Astrocyte (in vitro differentiated cells and primary cell): ENCODE results near the gene TCF20. TPM values are rescaled to one million over a fixed set of nuclear protein-coding genes. Genes with fewer than 3 reads are reported as not detected.

ENCODE experiments used
- DNase-seq: peaks from one replicate; pipeline ENCODE4 v3.0.0-alpha.2; 2010; ENCODE audit warnings: low read depth
- FAIRE-seq: peaks from 2 replicates; lab custom pipeline; 2011; peaks lifted over from hg19 to GRCh38; lab: Jason Lieb, UNC
- H2AFZ ChIP-seq: 2 replicates; pipeline ENCODE4 v1.6.0; 2012; ENCODE audit warnings: low read depth, low read length, inconsistent platforms
- H3K27ac ChIP-seq: 2 replicates; pipeline ENCODE4 v1.5.1; 2011; ENCODE audit warnings: low read depth, low read length, inconsistent platforms
- H3K27me3 ChIP-seq: 2 replicates; pipeline ENCODE4 v1.6.0; 2011; ENCODE audit warnings: low read length, inconsistent platforms; ENCODE audit not compliant: insufficient read depth
- H3K36me3 ChIP-seq: 2 replicates; pipeline ENCODE4 v1.5.1; 2011; ENCODE audit warnings: low read length, inconsistent platforms; ENCODE audit not compliant: insufficient read depth
- H3K4me1 ChIP-seq: 2 replicates; pipeline ENCODE4 v1.5.1; 2011; ENCODE audit warnings: low read length, inconsistent platforms; ENCODE audit not compliant: insufficient read depth
- H3K4me2 ChIP-seq: 2 replicates; pipeline ENCODE4 v1.6.0; 2012; ENCODE audit warnings: low read length, inconsistent platforms
- H3K4me3 ChIP-seq: 2 replicates; pipeline ENCODE4 v1.5.1; 2011; ENCODE audit warnings: low read depth, mild to moderate bottlenecking, low read length, inconsistent platforms; ENCODE audit not compliant: insufficient read depth
- H3K79me2 ChIP-seq: 2 replicates; pipeline ENCODE4 v1.6.0; 2012; ENCODE audit warnings: mild to moderate bottlenecking, low read length, inconsistent platforms; ENCODE audit not compliant: insufficient read depth
- H3K9ac ChIP-seq: 2 replicates; pipeline ENCODE4 v1.6.0; 2012; ENCODE audit warnings: mild to moderate bottlenecking, low read length, inconsistent platforms
- H3K9me3 ChIP-seq: 2 replicates; pipeline ENCODE4 v1.5.1; 2012; ENCODE audit warnings: low read depth, mild to moderate bottlenecking, low read length, inconsistent platforms; ENCODE audit not compliant: insufficient read depth
- H4K20me1 ChIP-seq: 2 replicates; pipeline ENCODE4 v1.6.0; 2012; ENCODE audit warnings: low read length, inconsistent platforms; ENCODE audit not compliant: insufficient read depth
- H3K27ac Mint-ChIP-seq: one replicate; pipeline ENCODE4 v1.8.0; 2021; ENCODE audit warnings: mild to moderate bottlenecking, mixed read lengths; ENCODE audit not compliant: unreplicated experiment
- H3K27me3 Mint-ChIP-seq: one replicate; pipeline ENCODE4 v1.8.0; 2021; ENCODE audit warnings: low read depth, mixed read lengths; ENCODE audit not compliant: unreplicated experiment
- H3K36me3 Mint-ChIP-seq: one replicate; pipeline ENCODE4 v1.8.0; 2021; ENCODE audit warnings: low read depth, mixed read lengths; ENCODE audit not compliant: unreplicated experiment
- H3K4me1 Mint-ChIP-seq: one replicate; pipeline ENCODE4 v1.8.0; 2021; ENCODE audit warnings: low read depth, mixed read lengths; ENCODE audit not compliant: unreplicated experiment
- H3K4me3 Mint-ChIP-seq: one replicate; pipeline ENCODE4 v1.8.0; 2021; ENCODE audit warnings: mild to moderate bottlenecking, moderate library complexity, mixed read lengths; ENCODE audit not compliant: unreplicated experiment
- H3K9me3 Mint-ChIP-seq: one replicate; pipeline ENCODE4 v1.8.0; 2021; ENCODE audit warnings: mild to moderate bottlenecking, mixed read lengths; ENCODE audit not compliant: unreplicated experiment
- CTCF ChIP-seq: IDR thresholded peaks from 2 replicates; pipeline ENCODE4 v1.5.1; 2011; ENCODE audit warnings: low read depth, mild to moderate bottlenecking, inconsistent platforms, low read length, moderate library complexity; ENCODE audit not compliant: insufficient read depth
- EZH2 ChIP-seq: IDR thresholded peaks from 2 replicates; pipeline ENCODE4 v1.6.1; 2012; ENCODE audit warnings: mild to moderate bottlenecking, low read length, inconsistent platforms; ENCODE audit not compliant: insufficient read depth
- total RNA-seq: library from RNA; stranded (reverse); gene quantifications from 2 replicates; pipeline ENCODE4 v1.2.1, GENCODE V29; 2021

Gene TCF20
- total RNA-seq, 1 donor from 2014 or later: 37.6 TPM

- Histone ChIP-seq H3K9ac (no peak overlapping the region), H3K79me2 (no peaks in the 10 kb centered on the region), H3K4me1 (no peaks in the 10 kb centered on the region), H2AFZ (peak overlapping the region; percentile 71), H3K36me3 (no peaks in the 10 kb centered on the region), H3K4me2 (peak overlapping the region; percentile 84), H3K27me3 (peaks cover 39% of the 10 kb centered on the region), H3K9me3 (no peaks in the 10 kb centered on the region), H3K4me3 (peak overlapping the region; percentile 28), H4K20me1 (peaks cover 41% of the 10 kb centered on the region), H3K27ac (no peak overlapping the region)
- Mint-ChIP-seq H3K36me3 (peaks cover 2% of the 10 kb centered on the region), H3K27me3 (peaks cover 71% of the 10 kb centered on the region), H3K4me1 (peaks cover 2% of the 10 kb centered on the region), H3K4me3 (peak overlapping the region; percentile 67), H3K27ac (no peak overlapping the region), H3K9me3 (no peaks in the 10 kb centered on the region)
- no peak for FAIRE-seq
- TF ChIP-seq CTCF (no peak), EZH2 (no peak)
- DNase-seq: no peak
Observed at GRCh38 chr22:42283278-42284201, 13.1 kb upstream of the TCF20 start.

GRCh38 chr22:42282943-42283277 is 12.5 kb upstream of the TCF20 start:
- H3K9me3 Mint-ChIP-seq: no peaks in the 10 kb centered on the region
- TF ChIP-seq EZH2: no peak
- no peak for TF ChIP-seq CTCF
- no peak overlapping the region for H3K27ac Mint-ChIP-seq
- Histone ChIP-seq H3K79me2 (no peaks in the 10 kb centered on the region), H3K4me3 (no peak overlapping the region), H3K36me3 (no peaks in the 10 kb centered on the region), H3K27me3 (peaks cover 39% of the 10 kb centered on the region), H3K9ac (no peak overlapping the region), H4K20me1 (peaks cover 43% of the 10 kb centered on the region), H3K4me2 (peak overlapping the region; percentile 84), H3K9me3 (no peaks in the 10 kb centered on the region), H2AFZ (no peak overlapping the region), H3K27ac (no peak overlapping the region), H3K4me1 (no peaks in the 10 kb centered on the region)
- peaks cover 2% of the 10 kb centered on the region for H3K4me1 Mint-ChIP-seq
- peaks cover 76% of the 10 kb centered on the region for H3K27me3 Mint-ChIP-seq
- H3K4me3 Mint-ChIP-seq: peak overlapping the region; percentile 51
- peaks cover 2% of the 10 kb centered on the region for H3K36me3 Mint-ChIP-seq
- FAIRE-seq: no peak
- no peak for DNase-seq
